HEK293 (cell line): ENCODE data around the gene DAAM1.

Source experiments
- CTCF ChIA-PET: fragments of 350-600 bp; formaldehyde crosslinking; extraction: SDS; loops from one replicate; lab custom pipeline; 2021; ENCODE audit warnings: antibody characterized with exemption; lab: Yijun Ruan, JAX
- POLR2A ChIA-PET: fragments of 300-600 bp; formaldehyde crosslinking; extraction: SDS; loops from one replicate; lab custom pipeline; 2020; ENCODE audit warnings: antibody characterized with exemption, inconsistent platforms; lab: Yijun Ruan, JAX
- H3K27ac ChIP-seq: fragments of 200-500 bp; sonication (Bioruptor generic); 2 replicates; pipeline ENCODE4 v1.5.1; 2014; ENCODE audit warnings: low read depth, low read length, control low read depth, inconsistent platforms; ENCODE audit errors: extremely low read depth
- H3K36me3 ChIP-seq, 2 experiments: fragments of 200-500 bp in 1 of 2; sonication (Bioruptor generic) in 1 of 2; 1 replicate in 1 of 2; 2 replicates in 1 of 2; pipeline ENCODE4 v1.5.1; 2014 to 2017; ENCODE audit warnings: inconsistent platforms in 2 of 2, low read length in 2 of 2; ENCODE audit not compliant: control insufficient read depth in 2 of 2, insufficient read depth in 1 of 2
- H3K4me1 ChIP-seq: fragments of 200-500 bp; sonication (Bioruptor generic); 2 replicates; pipeline ENCODE4 v1.5.1; 2014; ENCODE audit warnings: mild to moderate bottlenecking, low read length, inconsistent platforms; ENCODE audit not compliant: control insufficient read depth, insufficient read depth
- H3K4me3 ChIP-seq: 2 replicates; pipeline ENCODE4 v1.5.1; 2011; ENCODE audit warnings: low read depth, mild to moderate bottlenecking, control low read depth, low read length, moderate library complexity
- H3K9me3 ChIP-seq: fragments of 200-500 bp; sonication (Bioruptor generic); 2 replicates; pipeline ENCODE4 v1.5.1; 2014; ENCODE audit warnings: low read depth, low read length, inconsistent platforms; ENCODE audit not compliant: control insufficient read depth, insufficient read depth
- KLF17 ChIP-seq: fragments of 450-650 bp; formaldehyde crosslinking; IDR thresholded peaks from 2 replicates; pipeline ENCODE4 v1.5.1; 2016; ENCODE audit warnings: missing biosample characterization, missing genetic modification characterization
- PBX3 ChIP-seq: sonication (generic); formaldehyde crosslinking; IDR thresholded peaks from 2 replicates; pipeline ENCODE4 v1.8.1; 2022; ENCODE audit warnings: mild to moderate bottlenecking, moderate library complexity, missing genetic modification reagents
- YY1 ChIP-seq: fragments of 450-650 bp; formaldehyde crosslinking; IDR thresholded peaks from 2 replicates; pipeline ENCODE4 v1.5.1; 2018; ENCODE audit warnings: missing biosample characterization, missing genetic modification characterization
- ZIC2 ChIP-seq: fragments of 450-650 bp; formaldehyde crosslinking; IDR thresholded peaks from 2 replicates; pipeline ENCODE4 v1.5.1; 2016; ENCODE audit warnings: missing biosample characterization, missing genetic modification characterization
- ZNF140 ChIP-seq: fragments of 450-650 bp; formaldehyde crosslinking; IDR thresholded peaks from 2 replicates; pipeline ENCODE4 v1.5.1; 2016; ENCODE audit warnings: missing biosample characterization, missing genetic modification characterization
- ZNF18 ChIP-seq: fragments of 450-650 bp; formaldehyde crosslinking; IDR thresholded peaks from 2 replicates; pipeline ENCODE4 v1.5.1; 2016; ENCODE audit warnings: missing biosample characterization, missing genetic modification characterization
- ZNF341 ChIP-seq: fragments of 450-650 bp; formaldehyde crosslinking; IDR thresholded peaks from 2 replicates; pipeline ENCODE4; 2016; ENCODE audit warnings: low read depth, missing biosample characterization, missing genetic modification characterization
- ZNF37A ChIP-seq: fragments of 450-650 bp; IDR thresholded peaks from 2 replicates; pipeline ENCODE4 v1.5.1; 2018; ENCODE audit warnings: missing biosample characterization, missing genetic modification characterization
- ZNF398 ChIP-seq: fragments of 450-650 bp; formaldehyde crosslinking; IDR thresholded peaks from 2 replicates; pipeline ENCODE4 v1.5.1; 2017; ENCODE audit warnings: missing biosample characterization, missing genetic modification characterization
- ZNF426 ChIP-seq: fragments of 450-650 bp; formaldehyde crosslinking; IDR thresholded peaks from 2 replicates; pipeline ENCODE4 v1.5.1; 2017; ENCODE audit warnings: missing biosample characterization, missing genetic modification characterization, mild to moderate bottlenecking, inconsistent platforms, moderate library complexity
- ZNF433 ChIP-seq: fragments of 450-650 bp; formaldehyde crosslinking; IDR thresholded peaks from 2 replicates; pipeline ENCODE4 v1.5.1; 2016; ENCODE audit warnings: missing biosample characterization, missing genetic modification characterization, low read depth
- ZNF529 ChIP-seq: fragments of 450-650 bp; formaldehyde crosslinking; IDR thresholded peaks from 2 replicates; pipeline ENCODE4 v1.5.1; 2017; ENCODE audit warnings: missing genetic modification characterization, missing biosample characterization; ENCODE audit not compliant: insufficient replicate concordance
- ZNF704 ChIP-seq: fragments of 450-650 bp; formaldehyde crosslinking; IDR thresholded peaks from 2 replicates; pipeline ENCODE4 v1.5.1; 2016; ENCODE audit warnings: missing biosample characterization, missing genetic modification characterization
- ZNF791 ChIP-seq: fragments of 450-650 bp; formaldehyde crosslinking; IDR thresholded peaks from 2 replicates; pipeline ENCODE4 v1.5.1; 2016; ENCODE audit warnings: missing biosample characterization, missing genetic modification characterization

The DAAM1 gene

GRCh38 chr14:59305836-59306555 is 117.5 kb downstream of the DAAM1 start:
- no peak overlapping the region for H3K4me3 ChIP-seq
- ChIA-PET CTCF (interaction anchor here (0.5 to 1.0 kb wide), 4 partner anchors 12 to 878 kb away, joined by 3 to 5 read pairs (median 4); no protein-coding TSS in a partner anchor), POLR2A (interaction anchor here (1.3 kb wide), 1 partner anchor 117 kb away, joined by 6 read pairs; the partner anchor contains the start of gene DAAM1)
- no peaks in the 10 kb centered on the region for H3K9me3 ChIP-seq
- no peaks in the 10 kb centered on the region for H3K36me3 ChIP-seq
- H3K27ac ChIP-seq = no peak overlapping the region
- TF ChIP-seq ZNF140 (peak; percentile 85; the same call in 1 of the 2 replicates), ZNF398 (tag by site-specific recombination) (no peak)
- peaks cover 21% of the 10 kb centered on the region for H3K4me1 ChIP-seq

GRCh38 chr14:59306775-59307174 is 118.3 kb downstream of the DAAM1 start:
- TF ChIP-seq ZNF18 (tag by site-specific recombination) (no peak), ZNF433 (tag by site-specific recombination) (no peak), ZNF704 (tag by site-specific recombination) (no peak), ZNF791 (tag by site-specific recombination) (no peak), PBX3 (CRISPR knock-in tag) (no peak), ZNF529 (tag by site-specific recombination) (no peak), YY1 (tag by site-specific recombination) (no peak), ZIC2 (no peak), ZNF341 (tag by site-specific recombination) (no peak), ZNF426 (tag by site-specific recombination) (no peak), KLF17 (tag by site-specific recombination) (no peak), ZNF37A (no peak)
- CTCF ChIA-PET = interaction anchor here (0.7 to 1.3 kb wide), 4 partner anchors 12 to 178 kb away, joined by 3 to 5 read pairs (median 4); no protein-coding TSS in a partner anchor
- Histone ChIP-seq H3K36me3 (no peaks in the 10 kb centered on the region), H3K4me3 (no peak overlapping the region), H3K9me3 (no peaks in the 10 kb centered on the region), H3K4me1 (peaks cover 24% of the 10 kb centered on the region), H3K27ac (no peak overlapping the region)
- POLR2A ChIA-PET = interaction anchor here (1.3 kb wide), 1 partner anchor 118 kb away, joined by 6 read pairs; the partner anchor contains the start of gene DAAM1
